H1 (cell line): ENCODE results near the gene B3GALT4.

ENCODE experiments used
- CBX5 ChIP-seq: fragments of 300-800, 300-1000 bp; sonication (generic); IDR thresholded peaks from 2 replicates; pipeline ENCODE4 v1.7.1; 2016; ENCODE audit warnings: antibody characterized with exemption, low read length, low read depth
- RBBP5 ChIP-seq: IDR thresholded peaks from 2 replicates; pipeline ENCODE4 v1.7.1; 2012; ENCODE audit warnings: low read depth, mild to moderate bottlenecking, inconsistent platforms, low read length, moderate library complexity, borderline replicate concordance
- TF ChIP-seq, protein P1 (sequence below), 3 experiments: IDR thresholded peaks; 1 replicate in 2 of 3; 2 replicates in 1 of 3; pipeline versions ENCODE4 v1.5.1 to v1.6.1; 2011; ENCODE audit warnings: low read length in 3 of 3, mild to moderate bottlenecking in 3 of 3, inconsistent platforms in 2 of 3, low read depth in 1 of 3, moderate library complexity in 1 of 3; ENCODE audit not compliant: insufficient read depth in 1 of 3; ENCODE audit errors: control extremely low read depth in 1 of 3

DNA sequence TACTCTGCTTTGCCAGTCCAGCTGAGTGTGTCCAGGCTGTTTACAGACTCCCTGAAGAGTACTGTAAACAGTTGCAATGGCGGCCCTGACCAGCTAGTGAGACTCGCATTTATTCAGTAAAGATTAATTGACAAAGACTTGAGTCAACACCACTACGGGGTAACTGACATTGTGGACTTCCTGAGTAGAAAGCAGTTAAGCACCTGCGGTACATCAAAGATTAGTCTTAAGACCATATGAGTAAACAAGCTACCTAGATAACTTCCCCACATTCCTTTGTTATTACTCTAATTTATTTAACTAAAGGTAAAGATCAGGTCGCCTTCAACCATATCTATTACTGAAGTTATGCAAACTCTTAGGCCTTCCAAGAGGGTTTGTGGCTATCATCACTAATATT lies 17.9 kb upstream of the B3GALT4 start:
- TF ChIP-seq, protein P1, sequence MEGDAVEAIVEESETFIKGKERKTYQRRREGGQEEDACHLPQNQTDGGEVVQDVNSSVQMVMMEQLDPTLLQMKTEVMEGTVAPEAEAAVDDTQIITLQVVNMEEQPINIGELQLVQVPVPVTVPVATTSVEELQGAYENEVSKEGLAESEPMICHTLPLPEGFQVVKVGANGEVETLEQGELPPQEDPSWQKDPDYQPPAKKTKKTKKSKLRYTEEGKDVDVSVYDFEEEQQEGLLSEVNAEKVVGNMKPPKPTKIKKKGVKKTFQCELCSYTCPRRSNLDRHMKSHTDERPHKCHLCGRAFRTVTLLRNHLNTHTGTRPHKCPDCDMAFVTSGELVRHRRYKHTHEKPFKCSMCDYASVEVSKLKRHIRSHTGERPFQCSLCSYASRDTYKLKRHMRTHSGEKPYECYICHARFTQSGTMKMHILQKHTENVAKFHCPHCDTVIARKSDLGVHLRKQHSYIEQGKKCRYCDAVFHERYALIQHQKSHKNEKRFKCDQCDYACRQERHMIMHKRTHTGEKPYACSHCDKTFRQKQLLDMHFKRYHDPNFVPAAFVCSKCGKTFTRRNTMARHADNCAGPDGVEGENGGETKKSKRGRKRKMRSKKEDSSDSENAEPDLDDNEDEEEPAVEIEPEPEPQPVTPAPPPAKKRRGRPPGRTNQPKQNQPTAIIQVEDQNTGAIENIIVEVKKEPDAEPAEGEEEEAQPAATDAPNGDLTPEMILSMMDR (IDR thresholded peaks at IDR 0.05; ENCODE audit: control extremely low read depth in 1 of 3, insufficient read depth in 1 of 3, low read depth in 1 of 3, low read length in 3 of 3): no peak
- TF ChIP-seq RBBP5: no peak
- no peak for TF ChIP-seq CBX5
